ENCODE results near the gene ASPSCR1.

Gene ASPSCR1

DNA sequence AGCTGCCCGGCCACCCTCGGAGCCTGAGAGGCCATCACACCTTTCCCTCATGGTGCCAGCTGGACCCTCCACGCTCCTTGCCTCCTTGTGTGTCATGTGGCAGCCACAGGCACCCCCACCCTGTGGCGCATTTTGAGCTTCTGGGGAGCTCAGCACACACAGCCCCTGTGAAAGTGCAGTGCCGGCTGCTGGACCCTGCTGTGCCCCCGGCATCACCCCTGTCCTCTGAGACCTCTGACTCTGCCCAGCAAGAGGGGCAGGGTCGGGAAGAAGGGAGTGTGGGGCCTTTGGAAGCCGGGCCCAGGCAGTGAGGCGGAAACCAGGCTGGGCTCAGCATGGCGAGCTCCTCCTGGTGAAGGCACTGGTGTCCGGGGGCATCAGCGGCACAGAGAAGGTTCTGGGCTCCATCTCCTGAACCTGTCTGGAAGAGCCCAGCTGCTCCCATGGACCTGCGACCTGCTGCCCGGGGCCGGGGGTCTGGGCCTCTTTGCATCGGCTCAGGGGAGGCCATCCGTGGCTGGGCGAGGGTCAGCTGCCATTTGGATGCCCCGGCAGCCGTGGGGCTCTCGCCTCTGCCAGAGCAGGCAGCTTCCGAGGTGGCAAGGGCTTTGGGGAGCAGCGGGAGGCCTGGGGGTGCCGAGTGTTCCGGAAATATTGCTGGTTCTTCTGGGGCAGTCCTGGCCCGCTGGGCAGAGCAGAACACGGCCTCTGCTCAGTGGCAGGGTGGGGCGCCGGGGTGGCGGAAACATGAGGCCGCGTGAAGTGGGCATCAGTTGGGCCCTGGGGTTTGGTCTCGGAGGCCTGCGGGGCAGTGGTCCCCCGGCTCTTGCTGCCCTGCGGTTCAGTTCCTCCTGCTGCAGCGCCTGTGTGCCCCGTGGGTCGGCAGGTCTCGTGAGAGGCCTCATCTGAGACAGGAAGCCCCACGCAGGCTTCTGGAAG, 27.4 kb downstream of the ASPSCR1 start:
- DNase-seq (ENCODE audit: low read depth), result no peak
- no peak overlapping the region for H3K4me3 ChIP-seq (ENCODE audit: low read depth, low read length)
- TF ChIP-seq, protein P1, sequence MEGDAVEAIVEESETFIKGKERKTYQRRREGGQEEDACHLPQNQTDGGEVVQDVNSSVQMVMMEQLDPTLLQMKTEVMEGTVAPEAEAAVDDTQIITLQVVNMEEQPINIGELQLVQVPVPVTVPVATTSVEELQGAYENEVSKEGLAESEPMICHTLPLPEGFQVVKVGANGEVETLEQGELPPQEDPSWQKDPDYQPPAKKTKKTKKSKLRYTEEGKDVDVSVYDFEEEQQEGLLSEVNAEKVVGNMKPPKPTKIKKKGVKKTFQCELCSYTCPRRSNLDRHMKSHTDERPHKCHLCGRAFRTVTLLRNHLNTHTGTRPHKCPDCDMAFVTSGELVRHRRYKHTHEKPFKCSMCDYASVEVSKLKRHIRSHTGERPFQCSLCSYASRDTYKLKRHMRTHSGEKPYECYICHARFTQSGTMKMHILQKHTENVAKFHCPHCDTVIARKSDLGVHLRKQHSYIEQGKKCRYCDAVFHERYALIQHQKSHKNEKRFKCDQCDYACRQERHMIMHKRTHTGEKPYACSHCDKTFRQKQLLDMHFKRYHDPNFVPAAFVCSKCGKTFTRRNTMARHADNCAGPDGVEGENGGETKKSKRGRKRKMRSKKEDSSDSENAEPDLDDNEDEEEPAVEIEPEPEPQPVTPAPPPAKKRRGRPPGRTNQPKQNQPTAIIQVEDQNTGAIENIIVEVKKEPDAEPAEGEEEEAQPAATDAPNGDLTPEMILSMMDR (IDR thresholded peaks at IDR 0.05; ENCODE audit: low read depth, low read length), result no peak
- TF ChIP-seq MYC (IDR thresholded peaks at IDR 0.05; ENCODE audit: low read depth, low read length), result no peak
- TF ChIP-seq, protein P2, sequence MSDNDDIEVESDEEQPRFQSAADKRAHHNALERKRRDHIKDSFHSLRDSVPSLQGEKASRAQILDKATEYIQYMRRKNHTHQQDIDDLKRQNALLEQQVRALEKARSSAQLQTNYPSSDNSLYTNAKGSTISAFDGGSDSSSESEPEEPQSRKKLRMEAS (IDR thresholded peaks at IDR 0.05; ENCODE audit: low read depth, low read length), result no peak
- no peak for TF ChIP-seq POLR2A (IDR thresholded peaks at IDR 0.05; ENCODE audit: extremely low read depth, insufficient read length)

DNA sequence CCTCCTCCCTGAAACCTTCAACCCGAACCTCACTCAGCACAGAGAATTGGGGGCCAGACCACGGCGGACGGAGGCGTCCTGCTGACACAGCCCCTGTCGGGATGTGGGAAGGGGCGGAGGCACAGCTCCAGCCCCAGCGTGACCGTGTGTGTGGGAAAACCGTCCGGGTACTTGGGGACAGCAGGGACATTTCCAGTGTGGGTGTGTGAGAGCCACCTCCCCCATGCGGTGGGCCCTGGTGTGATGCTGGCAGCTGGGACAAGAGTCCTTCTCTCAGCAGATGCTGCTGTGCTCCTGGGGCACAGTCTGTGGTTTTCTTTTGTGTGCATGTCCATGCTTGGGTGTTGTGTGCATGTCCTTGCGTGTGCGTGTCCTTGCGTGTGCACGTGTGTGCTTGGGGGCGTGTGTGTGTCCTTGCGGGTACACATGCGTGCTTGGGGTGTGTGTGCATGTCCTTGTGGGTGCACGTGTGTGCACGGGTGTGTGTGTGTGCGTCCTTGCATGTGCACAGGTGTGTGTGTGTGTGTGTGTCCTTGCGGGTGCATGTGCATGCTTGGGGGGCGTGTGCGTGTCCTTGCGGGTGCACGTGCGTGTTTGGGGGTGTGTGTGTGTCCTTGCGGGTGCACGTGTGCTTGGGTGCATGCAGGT, 28.4 kb downstream of the ASPSCR1 start:
- TF ChIP-seq, protein P1 (IDR thresholded peaks at IDR 0.05; ENCODE audit: low read depth, low read length), result no peak
- TF ChIP-seq POLR2A (IDR thresholded peaks at IDR 0.05; ENCODE audit: extremely low read depth, insufficient read length), result no peak
- TF ChIP-seq, protein P2 (IDR thresholded peaks at IDR 0.05; ENCODE audit: low read depth, low read length), result no peak
- TF ChIP-seq MYC (IDR thresholded peaks at IDR 0.05; ENCODE audit: low read depth, low read length), result no peak
- DNase-seq (ENCODE audit: low read depth), result no peak
- no peak overlapping the region for H3K4me3 ChIP-seq (ENCODE audit: low read depth, low read length)

DNA sequence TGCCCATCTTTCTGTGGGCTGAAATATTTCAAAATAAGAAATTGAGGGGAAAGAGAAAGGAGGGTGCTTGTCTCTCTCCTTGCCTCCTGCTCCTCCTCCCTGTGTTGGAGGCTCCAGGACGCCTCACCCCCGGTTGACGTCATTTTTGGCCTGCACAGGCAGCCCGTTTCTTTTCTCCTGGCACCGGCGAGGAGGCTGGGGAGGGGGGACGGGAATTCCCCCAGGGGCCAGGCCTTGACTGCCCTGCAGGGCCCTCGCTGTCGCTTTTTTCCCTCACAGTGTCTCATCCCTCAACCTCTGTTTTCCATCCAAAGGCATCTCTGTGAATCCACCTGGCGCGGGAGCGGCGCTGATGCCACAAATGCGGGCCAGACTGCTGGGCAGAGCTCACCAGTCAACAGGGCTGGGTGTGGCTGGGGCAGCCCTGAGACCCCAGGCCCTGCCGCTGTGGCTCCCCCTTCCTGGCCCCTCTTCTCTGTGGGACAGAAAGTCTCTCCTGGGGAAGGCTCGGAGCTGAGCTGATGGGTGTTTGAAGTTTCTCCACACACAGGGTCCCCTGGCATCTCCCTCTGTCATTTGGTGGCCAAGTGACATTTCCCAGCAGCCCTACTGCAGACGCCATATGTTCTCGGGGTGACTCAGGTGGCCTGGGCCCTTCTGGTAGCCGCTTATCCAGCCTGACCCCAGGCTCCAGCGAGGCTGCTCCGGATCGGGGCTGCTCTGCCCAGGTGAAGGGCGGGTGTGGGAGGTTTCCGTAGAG, 29.2 kb downstream of the ASPSCR1 start:
- no peak for DNase-seq (ENCODE audit: low read depth)
- TF ChIP-seq, protein P1 (IDR thresholded peaks at IDR 0.05; ENCODE audit: low read depth, low read length), result no peak
- TF ChIP-seq POLR2A (IDR thresholded peaks at IDR 0.05; ENCODE audit: extremely low read depth, insufficient read length) (no peak), MYC (IDR thresholded peaks at IDR 0.05; ENCODE audit: low read depth, low read length) (no peak)
- TF ChIP-seq, protein P2 (IDR thresholded peaks at IDR 0.05; ENCODE audit: low read depth, low read length), result no peak
- H3K4me3 ChIP-seq (ENCODE audit: low read depth, low read length), result no peak overlapping the region

DNA sequence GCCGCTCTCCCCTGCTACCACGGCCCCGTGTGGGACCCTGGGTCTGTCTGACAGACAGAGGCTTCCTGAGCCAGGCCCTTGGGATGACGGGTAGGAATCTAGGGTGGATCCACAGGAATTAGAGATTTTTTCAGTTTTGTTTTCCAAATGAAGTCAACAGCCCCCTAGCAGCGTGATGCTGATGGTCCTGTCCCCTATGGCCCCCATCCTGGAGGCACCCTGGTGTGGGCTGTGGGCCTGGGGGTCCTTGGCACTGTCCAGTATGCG, 29.7 kb downstream of the ASPSCR1 start:
- TF ChIP-seq, protein P2 (IDR thresholded peaks at IDR 0.05; ENCODE audit: low read depth, low read length), result no peak
- TF ChIP-seq POLR2A (IDR thresholded peaks at IDR 0.05; ENCODE audit: extremely low read depth, insufficient read length), result no peak
- TF ChIP-seq, protein P1 (IDR thresholded peaks at IDR 0.05; ENCODE audit: low read depth, low read length), result no peak
- no peak for TF ChIP-seq MYC (IDR thresholded peaks at IDR 0.05; ENCODE audit: low read depth, low read length)
- no peak for DNase-seq (ENCODE audit: low read depth)
- H3K4me3 ChIP-seq (ENCODE audit: low read depth, low read length), result no peak overlapping the region

DNA sequence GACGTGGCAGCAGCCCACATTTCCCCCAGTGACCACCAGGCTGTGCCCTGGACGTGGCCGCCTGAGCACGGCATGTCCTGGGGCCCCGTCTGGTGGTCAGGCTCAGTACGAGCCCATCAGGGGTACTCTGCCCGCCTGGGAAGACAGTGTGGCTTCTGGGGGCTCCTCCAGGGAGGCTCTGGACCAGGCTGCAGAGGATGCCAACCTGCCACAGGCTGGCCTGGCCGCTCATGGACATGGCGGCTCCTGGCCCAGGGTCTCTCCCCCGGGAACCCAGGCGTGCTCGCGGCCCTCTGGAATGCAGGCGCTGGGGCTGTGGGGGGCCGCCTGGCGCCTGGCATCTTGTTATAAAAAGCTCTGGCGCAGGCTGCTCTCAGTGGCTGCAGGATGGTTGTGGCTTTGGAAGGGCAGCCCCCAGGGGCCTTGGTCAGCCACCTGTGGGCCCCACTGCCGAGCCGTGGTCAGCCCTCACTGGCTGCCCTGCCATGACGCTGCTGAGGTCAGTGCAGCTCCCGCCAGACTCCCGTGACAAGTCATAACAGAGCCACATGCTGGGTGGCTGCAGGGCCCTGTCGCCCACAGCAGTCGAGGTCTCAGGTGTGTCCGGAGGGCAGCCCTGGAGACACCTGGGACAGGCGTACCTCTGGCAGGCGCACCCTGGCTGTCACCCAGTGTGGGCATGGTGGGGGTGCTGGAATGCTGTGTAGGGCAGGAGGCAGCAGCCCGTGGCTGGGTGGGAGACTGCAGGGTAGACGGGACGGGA, 30.2 kb downstream of the ASPSCR1 start:
- DNase-seq (ENCODE audit: low read depth), result no peak
- no peak overlapping the region for H3K4me3 ChIP-seq (ENCODE audit: low read depth, low read length)
- TF ChIP-seq, protein P1 (IDR thresholded peaks at IDR 0.05; ENCODE audit: low read depth, low read length), result no peak
- TF ChIP-seq POLR2A (IDR thresholded peaks at IDR 0.05; ENCODE audit: extremely low read depth, insufficient read length) (no peak), MYC (IDR thresholded peaks at IDR 0.05; ENCODE audit: low read depth, low read length) (no peak)
- TF ChIP-seq, protein P2 (IDR thresholded peaks at IDR 0.05; ENCODE audit: low read depth, low read length), result no peak
